DOHH2 (cell line): Measurements from ENCODE around the gene WBP1.
"Not testable (repeated sequence)": the region's sequence is repeated elsewhere in the genome, so short reads cannot be mapped to it uniquely, and the experiment has no call there.

ENCODE experiments used
- EZH2phosphoT487 ChIP-seq: fragments of 200-600 bp; sonication (generic); IDR thresholded peaks from 2 replicates; pipeline ENCODE4 v1.6.1; 2017; ENCODE audit warnings: borderline replicate concordance, mild to moderate bottlenecking, antibody characterized with exemption, low read length, moderate library complexity, mixed read lengths
- TF ChIP-seq, protein P1 (sequence below): fragments of 200-600 bp; sonication (generic); IDR thresholded peaks from one replicate; pipeline ENCODE4 v1.5.1; 2014; ENCODE audit warnings: antibody characterized with exemption, mild to moderate bottlenecking, low read depth, low read length; ENCODE audit not compliant: poor library complexity, severe bottlenecking

DNA sequence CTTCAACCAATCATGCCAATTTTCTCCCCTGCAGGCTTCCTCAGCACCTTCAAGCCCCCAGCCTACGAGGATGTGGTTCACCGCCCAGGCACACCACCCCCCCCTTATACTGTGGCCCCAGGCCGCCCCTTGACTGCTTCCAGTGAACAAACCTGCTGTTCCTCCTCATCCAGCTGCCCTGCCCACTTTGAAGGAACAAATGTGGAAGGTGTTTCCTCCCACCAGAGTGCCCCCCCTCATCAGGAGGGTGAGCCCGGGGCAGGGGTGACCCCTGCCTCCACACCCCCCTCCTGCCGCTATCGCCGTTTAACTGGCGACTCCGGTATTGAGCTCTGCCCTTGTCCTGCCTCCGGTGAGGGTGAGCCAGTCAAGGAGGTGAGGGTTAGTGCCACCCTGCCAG, 1.9 kb downstream of the WBP1 start:
- TF ChIP-seq, protein P1, sequence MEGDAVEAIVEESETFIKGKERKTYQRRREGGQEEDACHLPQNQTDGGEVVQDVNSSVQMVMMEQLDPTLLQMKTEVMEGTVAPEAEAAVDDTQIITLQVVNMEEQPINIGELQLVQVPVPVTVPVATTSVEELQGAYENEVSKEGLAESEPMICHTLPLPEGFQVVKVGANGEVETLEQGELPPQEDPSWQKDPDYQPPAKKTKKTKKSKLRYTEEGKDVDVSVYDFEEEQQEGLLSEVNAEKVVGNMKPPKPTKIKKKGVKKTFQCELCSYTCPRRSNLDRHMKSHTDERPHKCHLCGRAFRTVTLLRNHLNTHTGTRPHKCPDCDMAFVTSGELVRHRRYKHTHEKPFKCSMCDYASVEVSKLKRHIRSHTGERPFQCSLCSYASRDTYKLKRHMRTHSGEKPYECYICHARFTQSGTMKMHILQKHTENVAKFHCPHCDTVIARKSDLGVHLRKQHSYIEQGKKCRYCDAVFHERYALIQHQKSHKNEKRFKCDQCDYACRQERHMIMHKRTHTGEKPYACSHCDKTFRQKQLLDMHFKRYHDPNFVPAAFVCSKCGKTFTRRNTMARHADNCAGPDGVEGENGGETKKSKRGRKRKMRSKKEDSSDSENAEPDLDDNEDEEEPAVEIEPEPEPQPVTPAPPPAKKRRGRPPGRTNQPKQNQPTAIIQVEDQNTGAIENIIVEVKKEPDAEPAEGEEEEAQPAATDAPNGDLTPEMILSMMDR, result not testable (repeated sequence)
- not testable (repeated sequence) for TF ChIP-seq EZH2phosphoT487
